CD4-positive, alpha-beta T cell treated with Interferon alpha-2 for 1 hour (primary cell): Measurements from ENCODE around the gene SDK1.
"Not testable (repeated sequence)": the region's sequence is repeated elsewhere in the genome, so short reads cannot be mapped to it uniquely, and the experiment has no call there.

ENCODE experiments used
- DNase-seq, 2 donors: peaks; one replicate each; pipeline ENCODE4 v3.0.0-alpha.2; 2020 to 2022

Gene SDK1

GRCh38 chr7:3683546-3684539, 382.8 kb downstream of the SDK1 start:
- no peak for DNase-seq

- no peak for DNase-seq
These were observed 387.0 kb downstream of the SDK1 start for GRCh38 chr7:3688071-3688470.

GRCh38 chr7:3688842-3689241, 387.8 kb downstream of the SDK1 start:
- no peak for DNase-seq

- DNase-seq = no peak
These were observed 390.6 kb downstream of the SDK1 start for GRCh38 chr7:3691478-3692158.

GRCh38 chr7:3695602-3696001, 394.6 kb downstream of the SDK1 start:
- no peak for DNase-seq

GRCh38 chr7:3696113-3696512, 395.1 kb downstream of the SDK1 start:
- no peak for DNase-seq

- DNase-seq = no peak
These were observed 396.4 kb downstream of the SDK1 start for GRCh38 chr7:3697472-3697871.

- no peak for DNase-seq
These were observed 404.2 kb downstream of the SDK1 start for GRCh38 chr7:3705258-3705657.

GRCh38 chr7:3706091-3706490, 405.0 kb downstream of the SDK1 start:
- not testable (repeated sequence) for DNase-seq

GRCh38 chr7:3710122-3710521, 409.1 kb downstream of the SDK1 start:
- no peak for DNase-seq

- DNase-seq = no peak
These were observed 409.5 kb downstream of the SDK1 start for GRCh38 chr7:3710531-3710930.

GRCh38 chr7:3712841-3713240, 411.8 kb downstream of the SDK1 start:
- no peak for DNase-seq

- no peak for DNase-seq
These were observed 420.4 kb downstream of the SDK1 start for GRCh38 chr7:3721422-3721821.

GRCh38 chr7:3722396-3722922, 421.4 kb downstream of the SDK1 start:
- peak; percentile 4 to 8 for DNase-seq

GRCh38 chr7:3725155-3726059, 424.4 kb downstream of the SDK1 start:
- DNase-seq = no peak

GRCh38 chr7:3730276-3730675, 429.2 kb downstream of the SDK1 start:
- DNase-seq = no peak

GRCh38 chr7:3732395-3733005, 431.4 kb downstream of the SDK1 start:
- DNase-seq = no peak

GRCh38 chr7:3733541-3734140, 432.6 kb downstream of the SDK1 start:
- no peak for DNase-seq

GRCh38 chr7:3738964-3739363, 437.9 kb downstream of the SDK1 start:
- DNase-seq = no peak

GRCh38 chr7:3739983-3740382, 438.9 kb downstream of the SDK1 start:
- no peak for DNase-seq

- no peak for DNase-seq
These were observed 446.4 kb downstream of the SDK1 start for GRCh38 chr7:3747467-3747866.

- DNase-seq = no peak
These were observed 447.3 kb downstream of the SDK1 start for GRCh38 chr7:3748389-3748788.
